SW 1271 (cell line): ENCODE results near the gene PRSS8.
"Not testable (repeated sequence)": the region's sequence is repeated elsewhere in the genome, so short reads cannot be mapped to it uniquely, and the experiment has no call there.

Experiments used
- DNase-seq, 2 experiments: peaks; one replicate each; lab custom pipeline; 2025; lab: John Stamatoyannopoulos, UW

Gene PRSS8

DNA sequence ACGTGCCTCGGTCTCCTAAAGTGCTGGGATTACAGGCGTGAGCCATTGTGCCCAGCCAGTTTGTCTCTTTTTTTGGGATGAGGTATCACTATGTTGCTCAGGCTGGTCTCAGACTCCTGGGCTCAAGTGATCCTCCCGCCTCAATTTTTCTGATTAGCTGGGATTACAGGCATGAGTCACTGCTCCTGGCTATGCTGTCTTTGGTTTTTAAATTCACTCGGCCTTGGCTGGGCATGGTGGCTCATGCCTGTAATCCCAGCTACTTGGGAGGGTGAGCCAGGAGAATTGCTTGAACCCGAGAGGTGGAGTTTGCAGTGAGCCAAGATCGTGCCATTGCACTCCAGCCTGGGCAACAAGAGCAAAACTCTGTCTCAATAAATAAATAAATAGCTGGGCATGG is 8.9 kb upstream of the PRSS8 start:
- not testable (repeated sequence) for DNase-seq

DNA sequence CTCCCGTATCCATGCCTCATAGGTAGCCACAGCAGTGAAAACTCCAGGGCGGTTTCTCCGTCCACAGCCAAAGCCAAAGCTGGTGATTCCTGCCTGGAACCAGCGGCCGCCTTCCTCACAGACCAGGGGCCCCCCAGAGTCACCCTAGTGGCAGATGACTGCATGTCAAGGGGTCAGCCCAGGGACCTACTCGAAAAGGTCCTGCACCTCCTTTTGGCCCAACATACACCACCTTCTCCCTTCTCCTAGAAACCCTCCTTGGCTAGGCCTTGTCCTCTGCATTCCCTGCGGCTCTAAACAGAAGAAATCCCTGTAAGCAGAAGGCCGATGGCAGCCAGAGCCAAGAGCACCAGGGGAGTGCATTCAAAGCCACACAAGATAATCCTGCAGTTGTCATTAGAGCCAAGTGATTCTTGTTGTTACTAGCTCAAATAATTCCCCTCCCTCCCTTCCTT is 8.2 kb upstream of the PRSS8 start:
- no peak for DNase-seq

DNA sequence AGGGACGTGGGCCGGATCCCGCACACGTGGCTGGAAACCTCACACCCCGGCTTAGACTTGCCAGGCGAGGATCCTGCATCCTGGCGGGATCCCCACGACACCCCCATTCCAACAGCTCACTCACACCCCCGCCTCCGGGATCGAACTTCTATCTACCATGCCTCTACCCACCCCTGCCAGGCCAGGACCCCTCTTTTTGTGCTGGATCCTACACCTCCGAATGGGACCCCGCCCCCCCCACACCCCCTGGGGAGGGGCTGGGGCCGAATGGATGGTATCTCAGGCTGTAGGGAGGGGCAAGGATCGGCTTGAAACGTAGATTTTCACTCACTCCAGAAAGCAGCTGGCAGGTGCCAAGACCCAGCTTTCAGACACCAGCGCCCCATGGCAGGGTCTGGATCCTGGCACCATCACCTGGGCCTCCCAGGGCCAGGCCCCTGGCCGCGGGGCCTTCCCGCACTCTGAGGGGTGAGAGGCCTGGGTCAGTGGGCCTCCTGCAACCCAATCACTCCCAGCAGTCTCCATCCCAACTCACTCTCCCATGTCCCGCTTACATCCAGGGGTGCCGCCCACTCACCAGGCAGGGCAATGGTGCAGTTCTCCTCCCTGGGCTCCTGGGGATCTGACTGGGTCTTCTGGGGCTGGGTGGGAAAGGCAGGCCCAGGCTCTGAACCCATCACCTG is 7.6 kb upstream of the PRSS8 start:
- no peak for DNase-seq

DNA sequence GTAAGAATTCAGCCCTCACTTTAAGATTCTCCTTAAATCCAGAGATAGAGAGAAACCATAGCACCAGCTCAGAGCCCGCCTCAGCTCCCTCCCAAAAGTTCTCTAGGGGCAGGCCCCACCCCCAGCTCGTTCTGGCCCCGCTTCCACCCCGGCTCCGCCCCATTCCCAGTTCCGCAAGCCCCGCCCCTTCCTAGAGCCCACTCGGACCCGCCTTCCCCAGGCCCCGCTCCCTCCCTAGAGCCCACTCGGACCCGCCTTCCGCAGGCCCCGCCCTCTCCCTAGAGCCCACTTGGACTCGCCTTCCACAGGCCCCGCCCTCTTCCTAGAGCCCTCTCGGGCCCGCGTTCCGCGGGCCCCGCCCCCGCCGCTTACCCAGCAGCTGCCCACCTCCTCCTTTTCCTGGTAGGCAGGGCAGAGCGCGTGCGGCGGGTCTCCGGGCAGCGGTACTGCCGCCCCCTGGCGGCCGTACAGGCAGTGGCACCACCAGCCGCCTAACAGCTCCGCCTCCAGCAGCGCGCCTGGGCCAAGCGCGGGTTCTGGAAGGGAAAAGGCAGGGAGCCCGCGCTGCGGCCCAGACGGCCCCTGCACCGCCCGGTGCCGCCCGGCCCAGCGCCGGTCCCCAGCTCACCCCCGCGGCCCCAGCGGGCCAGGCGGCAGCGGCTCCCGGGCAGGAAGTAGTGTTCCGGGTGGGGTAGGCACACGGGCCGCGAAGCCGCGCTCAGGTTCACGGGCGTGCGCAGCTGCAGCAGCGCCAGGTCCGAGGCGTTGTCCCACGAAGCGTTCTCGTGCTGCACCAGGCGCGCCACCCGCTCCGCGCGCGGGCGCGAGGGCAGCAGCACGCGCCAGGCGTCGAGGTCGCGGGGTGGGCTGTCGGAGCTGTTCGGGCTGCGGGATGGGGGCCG is 6.8 kb upstream of the PRSS8 start:
- DNase-seq, result peak; percentile 95 to 99

DNA sequence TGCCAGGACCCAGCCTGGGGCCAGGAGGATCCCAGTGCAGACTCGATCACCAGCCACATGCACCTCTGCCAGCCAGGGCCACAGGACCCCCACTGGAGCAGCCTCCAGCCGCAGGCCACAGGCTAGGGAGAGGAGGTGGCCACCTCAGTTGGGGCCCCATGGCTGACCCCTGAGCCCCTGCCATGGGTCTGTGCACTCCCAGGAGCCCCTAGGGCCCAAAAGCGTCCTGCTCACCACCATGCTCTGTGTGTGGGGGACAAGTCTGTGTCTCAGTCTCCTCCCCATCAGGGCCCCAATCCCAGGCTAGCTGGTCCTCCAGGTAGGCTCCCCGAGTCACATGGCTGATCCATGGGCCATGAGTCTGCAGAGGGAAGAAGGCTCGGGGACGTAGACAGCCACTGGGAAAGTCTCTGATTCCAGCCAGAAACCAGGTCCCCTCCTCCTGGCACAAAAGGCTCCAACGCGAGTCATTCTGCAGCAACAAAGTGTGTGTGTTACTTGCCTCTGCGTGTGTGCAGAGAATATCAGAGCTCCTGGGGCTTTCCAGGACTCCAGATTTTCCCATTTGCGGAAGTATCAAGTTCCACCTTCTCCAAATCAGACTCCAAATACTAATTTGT is 6.1 kb upstream of the PRSS8 start:
- no peak for DNase-seq

DNA sequence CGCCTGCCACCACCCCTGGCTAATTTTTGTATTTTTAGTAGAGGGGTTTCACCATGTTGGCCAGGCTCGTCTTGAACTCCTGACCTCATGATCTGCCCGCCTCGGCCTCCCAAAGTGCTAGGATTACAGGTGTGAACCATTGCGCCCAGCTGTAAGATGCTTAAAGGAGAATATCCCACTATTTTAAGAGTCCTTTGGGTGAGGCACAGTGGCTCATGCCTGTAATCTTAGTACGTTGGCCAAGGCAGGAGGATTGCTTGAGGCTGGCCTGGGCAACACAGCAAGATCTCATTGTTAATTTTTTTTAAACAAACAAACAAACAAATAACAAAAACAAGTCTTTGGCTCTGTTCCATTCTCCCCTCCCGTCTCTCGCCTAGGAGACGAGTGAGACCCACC is 5.5 kb upstream of the PRSS8 start:
- DNase-seq, result not testable (repeated sequence)

DNA sequence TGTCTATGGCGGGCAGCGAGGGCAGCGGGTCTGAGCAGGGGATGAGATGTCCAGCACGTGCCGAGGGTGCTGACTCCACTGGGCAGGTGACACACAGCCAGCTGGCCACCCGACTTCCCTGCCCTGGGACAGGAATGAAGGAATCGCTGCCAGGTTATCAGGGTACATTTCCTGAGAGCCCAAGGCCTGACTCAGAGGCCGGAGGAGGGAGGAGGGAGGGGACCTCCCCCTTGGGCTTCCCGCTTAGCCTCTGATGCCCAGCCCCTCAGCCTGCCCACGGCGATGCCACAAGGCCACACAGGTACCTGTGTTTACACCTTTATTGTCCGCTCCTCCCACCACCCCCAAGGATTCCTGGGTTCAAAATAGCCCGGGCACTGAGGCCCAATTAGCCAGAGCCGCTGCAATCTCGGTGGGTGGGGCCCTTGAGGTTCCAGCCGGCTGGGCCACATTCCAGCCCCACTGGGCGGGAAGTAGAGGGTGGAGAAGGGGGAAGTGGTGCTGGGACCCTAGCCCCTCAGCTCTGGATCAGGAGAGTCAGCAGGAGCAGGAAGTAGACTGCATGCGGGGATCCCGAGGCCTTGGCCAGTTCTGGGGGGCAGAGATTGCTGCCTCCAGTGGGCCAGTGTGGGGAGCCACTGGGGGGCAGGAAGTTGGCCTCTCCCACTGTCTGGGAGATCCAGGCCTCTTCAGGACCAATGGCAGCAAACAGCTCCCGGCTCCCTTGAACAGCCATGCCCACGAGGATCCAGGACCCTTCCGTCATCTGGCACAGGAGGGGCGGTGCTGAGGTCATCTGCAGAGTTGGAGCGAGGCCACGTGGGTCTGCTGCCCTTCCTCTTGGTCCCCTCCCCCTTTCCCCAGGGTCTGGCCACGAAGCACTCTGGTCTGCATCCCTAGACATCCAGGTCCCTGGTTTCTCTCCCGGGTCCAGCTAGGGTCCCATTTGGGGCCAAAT is 3.4 kb upstream of the PRSS8 start:
- DNase-seq, result peak; percentile 80 to 88

DNA sequence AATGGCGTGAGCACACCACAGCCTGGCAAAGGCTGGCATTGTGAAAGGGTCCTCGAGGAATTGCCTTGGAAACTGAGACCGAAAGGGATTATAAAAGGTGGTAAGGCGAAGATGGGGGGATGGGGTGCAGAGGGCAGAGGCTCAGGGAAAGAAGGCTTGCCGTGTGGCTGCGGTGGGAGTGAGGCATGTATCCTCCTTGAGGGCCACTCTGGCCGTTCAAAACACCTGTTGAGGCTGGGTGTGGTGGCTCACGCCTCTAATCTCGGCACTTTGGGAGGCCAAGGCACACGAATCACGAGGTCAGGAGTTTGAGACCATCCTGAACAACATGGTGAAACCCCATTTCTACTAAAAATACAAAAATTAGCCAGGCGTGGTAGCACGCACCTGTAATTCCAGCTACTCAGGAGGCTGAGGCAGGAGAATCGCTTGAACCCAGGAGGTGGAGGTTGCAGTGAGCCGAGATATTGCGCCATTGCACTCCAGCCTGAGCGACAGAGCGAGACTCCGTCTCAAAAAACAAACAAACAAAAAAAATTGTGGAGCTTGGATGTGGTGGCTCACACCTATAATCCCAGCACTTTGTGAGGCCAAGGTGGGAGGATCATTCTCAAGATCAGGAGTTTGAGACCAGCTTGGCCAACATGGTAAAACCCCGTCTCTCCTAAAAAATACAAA is 1.4 kb upstream of the PRSS8 start:
- not testable (repeated sequence) for DNase-seq

DNA sequence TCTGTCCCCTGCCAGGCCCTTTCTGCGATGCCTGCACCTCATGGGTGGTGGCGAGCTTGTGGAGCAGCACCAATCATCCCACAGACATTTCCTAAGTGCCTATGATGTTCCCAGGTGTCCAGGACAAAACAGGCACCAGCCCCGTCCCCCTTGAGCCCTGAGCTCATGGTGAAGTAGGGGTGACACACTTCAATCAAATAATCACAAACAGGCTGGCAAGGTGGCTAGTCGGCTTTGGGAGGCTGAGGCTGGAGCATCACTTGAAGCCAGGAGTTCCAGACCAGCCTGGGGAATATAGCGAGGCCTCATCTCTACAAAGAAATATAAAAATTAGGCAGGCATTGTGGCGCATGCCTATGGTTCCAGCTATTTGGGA is 748 bp upstream of the PRSS8 start:
- no peak for DNase-seq

DNA sequence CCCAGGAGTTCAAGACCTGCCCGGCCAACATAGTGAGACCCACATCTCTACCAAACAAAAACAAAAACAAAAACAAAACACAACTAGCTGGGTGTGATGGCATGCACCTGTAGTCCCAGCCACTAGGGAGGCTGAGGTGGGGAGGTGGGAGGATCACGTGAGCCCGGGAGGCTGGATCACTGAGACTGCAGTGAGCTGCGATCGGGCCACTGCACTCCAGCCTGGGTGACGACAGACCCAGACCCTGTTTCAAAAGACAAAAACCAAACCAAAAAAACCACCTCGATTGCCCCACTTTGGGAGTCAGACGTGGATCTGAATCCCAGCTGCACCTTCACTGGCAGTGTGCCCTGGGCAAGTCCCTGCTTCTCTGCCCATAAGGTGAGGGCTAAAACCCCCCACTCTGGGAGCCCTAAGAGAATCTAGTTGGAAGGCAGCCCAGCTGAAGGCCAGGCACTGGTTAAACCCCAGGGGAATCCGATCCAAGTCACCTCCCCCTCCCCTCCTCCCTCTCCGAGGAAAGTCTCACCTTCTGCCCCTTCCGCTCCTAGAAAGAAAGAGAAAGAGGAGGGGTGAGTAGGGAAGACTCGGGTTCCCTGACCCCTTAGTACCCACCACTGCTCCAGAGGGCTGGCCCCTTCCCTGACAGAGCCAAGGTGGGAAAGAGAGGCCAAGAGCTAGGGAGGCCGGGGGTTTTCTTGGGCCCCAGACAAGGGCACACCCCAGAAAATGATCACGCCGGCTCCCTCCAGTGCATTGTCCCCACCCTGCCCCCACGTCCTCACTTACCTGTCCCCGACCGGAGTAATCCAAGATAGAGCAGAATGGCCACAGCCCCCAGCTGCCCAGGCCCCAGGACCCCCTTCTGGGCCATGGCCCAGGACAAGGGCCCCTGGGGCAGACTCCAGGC is 647 bp downstream of the PRSS8 start:
- DNase-seq, result no peak

DNA sequence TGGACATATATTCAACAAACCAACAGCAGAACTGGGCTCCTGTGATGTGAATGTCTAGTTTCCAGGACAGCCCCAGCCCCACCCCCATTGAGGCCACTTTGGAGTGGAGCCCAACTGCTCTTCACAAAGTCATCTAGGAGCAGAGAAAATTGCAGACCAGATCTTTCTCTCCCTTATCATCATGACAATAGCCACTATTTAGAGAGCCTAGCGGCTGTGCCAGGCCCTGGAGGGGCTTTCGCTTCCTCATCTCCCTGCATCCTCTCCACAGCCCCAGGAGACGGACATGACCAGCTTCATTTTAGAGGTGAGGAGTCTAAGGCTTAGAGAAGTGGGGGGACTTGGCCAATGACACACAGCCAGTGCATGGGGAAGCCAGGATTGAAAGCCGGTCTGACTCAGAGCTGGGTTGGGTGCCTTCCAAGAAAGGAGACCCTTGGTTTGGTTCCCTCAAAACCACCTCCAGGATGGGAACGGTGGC is 1.4 kb downstream of the PRSS8 start:
- DNase-seq, result no peak

DNA sequence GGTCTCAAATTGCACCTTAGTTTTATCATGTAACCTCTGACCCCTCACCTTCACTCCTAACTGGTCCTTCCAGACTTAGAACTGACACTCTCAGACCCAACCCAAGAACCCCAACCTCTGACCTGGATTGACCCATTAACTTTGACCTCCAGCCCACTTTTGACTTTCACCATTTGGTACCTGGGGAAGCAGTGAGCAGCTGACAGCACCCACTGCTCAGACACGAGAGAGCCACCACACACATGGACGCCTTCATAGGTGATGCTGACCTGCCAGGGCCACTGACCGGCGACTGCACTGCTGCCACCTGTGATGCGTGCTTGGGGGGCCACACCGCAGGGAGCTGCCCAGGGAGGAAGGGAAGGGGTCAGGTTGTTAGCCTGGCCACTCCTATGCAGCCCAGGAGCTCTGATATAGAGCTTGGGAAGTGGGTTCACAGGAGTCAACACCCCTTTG is 2.5 kb downstream of the PRSS8 start:
- DNase-seq, result no peak

DNA sequence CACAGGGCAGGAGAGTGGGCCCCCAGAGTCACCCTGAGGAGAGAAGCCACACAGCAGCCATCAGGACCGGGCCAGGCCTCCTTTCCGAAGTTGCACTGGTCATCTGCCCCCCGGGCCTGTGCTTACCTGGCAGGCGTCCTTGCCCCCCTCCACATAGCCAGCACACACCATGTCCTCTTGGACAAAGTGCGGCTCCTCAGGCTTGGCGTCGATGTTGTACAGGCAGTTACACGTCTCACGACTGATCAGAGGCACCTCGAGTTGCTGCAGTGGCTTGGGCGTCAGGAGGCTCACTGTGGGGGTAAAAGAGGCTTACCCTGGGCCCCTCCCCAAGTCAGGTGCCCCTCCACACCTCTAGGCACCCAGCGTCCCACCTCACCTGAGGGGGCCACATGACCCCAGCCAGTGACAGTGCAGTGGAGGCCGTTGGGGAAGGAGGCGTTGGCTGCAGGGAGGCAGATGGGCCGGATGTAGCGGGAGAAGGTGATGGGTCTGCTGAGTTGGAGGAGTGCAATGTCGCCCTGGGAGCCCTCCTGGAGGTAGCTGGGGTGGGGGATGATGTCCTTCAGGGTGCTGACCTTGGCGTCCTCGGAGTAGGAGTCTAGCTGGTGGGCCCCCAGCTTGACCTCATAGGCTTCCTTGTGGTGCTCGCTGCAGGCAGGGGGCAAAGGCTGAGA is 3.1 kb downstream of the PRSS8 start:
- no peak for DNase-seq

DNA sequence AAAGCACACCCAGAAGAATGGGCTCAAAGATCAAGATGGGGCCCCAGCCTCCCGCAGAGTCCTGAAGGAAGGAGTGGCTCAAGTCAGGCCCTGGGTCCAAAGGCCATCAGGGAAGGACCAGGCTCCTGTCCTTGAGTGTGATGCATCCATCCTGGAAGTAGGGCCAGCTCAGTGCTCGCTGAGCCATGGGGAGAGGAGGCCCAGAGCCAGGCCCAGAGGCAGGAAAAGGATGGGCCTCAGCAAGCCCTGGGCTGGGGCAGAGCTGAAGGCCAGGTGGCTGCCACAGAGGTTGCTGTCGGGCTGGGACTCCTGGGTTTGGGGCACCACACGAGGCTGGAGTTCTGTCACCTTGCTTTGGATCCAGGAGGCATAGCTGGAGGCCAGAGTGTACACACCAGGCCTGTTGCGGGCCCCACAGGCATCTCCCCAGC is 3.7 kb downstream of the PRSS8 start:
- no peak for DNase-seq

DNA sequence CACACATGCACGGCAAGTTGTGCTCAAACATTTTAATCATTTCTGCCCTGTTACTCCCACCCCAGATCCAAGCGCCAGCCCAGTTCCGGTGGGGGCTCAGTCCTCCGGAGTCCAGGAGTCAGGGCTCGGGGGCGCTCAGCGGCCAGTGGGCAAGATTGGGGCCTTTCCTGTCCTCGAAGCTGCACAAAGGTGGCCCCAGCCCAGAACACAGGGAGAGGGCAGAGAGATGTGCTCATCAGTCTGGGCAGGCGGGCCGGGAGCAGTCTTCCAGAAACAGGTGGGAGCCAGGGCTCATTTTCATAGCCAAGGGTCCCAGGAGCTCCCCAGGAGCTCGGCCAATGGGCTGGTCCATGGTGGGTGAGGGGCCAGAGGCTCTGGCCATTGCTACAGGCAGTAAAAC is 4.1 kb downstream of the PRSS8 start:
- DNase-seq, result no peak

DNA sequence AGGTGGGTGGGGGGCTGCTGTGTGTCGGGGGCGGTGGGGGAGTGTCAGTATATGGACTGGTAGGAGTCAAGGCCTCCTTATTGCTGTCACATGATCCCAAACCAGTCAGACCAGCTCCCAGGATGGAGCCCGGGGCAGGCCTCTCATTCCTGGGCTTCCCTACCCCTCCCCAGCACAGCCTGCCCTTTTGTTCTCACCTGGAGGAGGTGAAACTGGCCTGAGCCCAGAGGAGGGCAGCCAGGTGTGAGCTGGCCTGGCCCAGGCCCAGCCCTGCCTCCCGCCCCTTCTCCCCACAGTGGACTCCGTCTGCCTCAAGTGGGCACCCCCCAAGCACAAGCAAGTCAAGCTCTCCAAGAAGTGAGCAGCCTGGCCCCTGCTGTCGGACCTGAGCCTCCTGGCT is 4.6 kb downstream of the PRSS8 start:
- DNase-seq, result no peak

DNA sequence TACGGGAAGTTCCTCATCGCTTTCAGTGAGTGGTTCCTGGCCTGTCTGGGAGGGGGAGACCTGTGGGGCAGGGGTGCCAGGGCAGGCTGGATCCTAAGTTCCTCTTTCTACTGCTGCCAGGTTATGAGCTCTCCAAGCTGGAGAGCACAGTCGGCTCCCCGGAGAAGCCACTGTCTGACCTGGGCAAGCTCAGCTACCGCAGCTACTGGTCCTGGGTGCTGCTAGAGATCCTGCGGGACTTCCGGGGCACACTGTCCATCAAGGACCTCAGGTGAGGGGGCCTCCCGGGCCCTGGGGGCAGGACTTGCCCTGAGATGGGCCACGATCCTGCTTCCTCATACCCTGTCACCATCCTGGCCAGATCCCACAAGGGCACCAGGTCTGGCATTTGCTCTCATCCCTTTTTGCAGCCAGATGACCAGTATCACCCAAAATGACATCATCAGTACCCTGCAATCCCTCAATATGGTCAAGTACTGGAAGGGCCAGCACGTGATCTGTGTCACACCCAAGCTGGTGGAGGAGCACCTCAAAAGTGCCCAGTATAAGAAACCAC is 5.1 kb downstream of the PRSS8 start:
- DNase-seq, result no peak

DNA sequence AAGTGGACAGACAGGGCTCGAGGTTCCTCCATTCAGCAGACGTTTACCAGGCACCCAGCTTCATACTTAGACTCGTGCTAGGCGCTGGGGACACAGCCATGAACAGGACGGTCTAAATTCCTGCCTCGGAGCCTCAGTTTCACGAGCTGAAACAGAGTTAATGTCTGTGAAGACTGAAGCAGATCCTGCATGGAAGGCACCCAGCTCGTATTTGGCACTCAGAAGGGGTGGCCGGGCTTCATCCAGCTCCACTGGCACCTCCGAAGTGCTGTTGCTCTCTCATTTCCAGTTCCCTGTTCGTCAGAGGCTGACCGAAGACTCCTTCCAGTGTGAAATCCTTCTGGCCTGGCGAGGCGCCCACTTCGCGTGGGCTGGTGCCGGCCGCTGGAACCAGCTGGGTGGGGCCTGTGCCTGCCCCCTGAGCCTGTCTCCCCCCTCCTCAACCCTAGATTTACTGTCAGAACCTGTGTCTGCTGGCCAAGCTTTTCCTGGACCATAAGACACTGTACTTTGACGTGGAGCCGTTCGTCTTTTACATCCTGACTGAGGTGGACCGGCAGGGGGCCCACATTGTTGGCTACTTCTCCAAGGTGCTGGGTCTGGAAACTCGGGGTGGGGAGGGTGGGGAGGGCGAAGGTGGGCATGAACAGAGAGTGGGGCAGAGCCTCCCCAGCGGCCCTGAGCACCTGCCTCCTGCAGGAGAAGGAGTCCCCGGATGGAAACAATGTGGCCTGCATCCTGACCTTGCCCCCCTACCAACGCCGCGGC is 5.8 kb downstream of the PRSS8 start:
- no peak for DNase-seq
